Measurements from ENCODE around the gene PLPPR4. TPM values are rescaled to one million over a fixed set of nuclear protein-coding genes. Genes with fewer than 3 reads are reported as not detected.

PLPPR4 gene
- polyA plus RNA-seq, 1 donor (not counting 4 experiments of a cell fraction or from before 2014, with no cell fraction given), result not detected

DNA sequence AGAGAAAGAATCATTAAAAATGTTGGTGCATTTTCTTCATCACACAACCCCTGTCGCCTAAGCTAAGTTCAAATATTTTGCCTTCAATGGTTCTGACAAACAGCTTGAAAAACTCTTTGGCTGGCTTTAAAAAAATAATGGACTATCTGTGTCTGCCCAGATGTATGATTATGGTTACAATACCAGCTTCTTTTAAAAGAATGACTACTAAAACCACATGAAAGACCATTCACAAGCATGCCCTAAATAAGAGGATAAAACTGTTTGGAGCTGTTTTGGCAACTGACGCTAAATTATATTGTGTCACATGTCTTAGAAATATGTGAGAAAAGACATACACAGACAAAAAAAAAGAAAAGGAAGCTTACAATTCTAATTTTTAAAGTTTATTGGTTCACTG is 23.7 kb upstream of the PLPPR4 start:
- Histone ChIP-seq H3K4me2 (ENCODE audit: control insufficient read depth, extremely low read depth, insufficient read depth, low read depth, low read length) (no peak overlapping the region), H3K27me3 (ENCODE audit: control insufficient read depth, extremely low read depth, insufficient read depth, low read length) (no peaks in the 10 kb centered on the region), H3K9me3 (ENCODE audit: control insufficient read depth, low read depth, low read length) (no peaks in the 10 kb centered on the region), H3K9ac (ENCODE audit: control insufficient read depth, extremely low read depth, insufficient read depth, low read length) (no peak overlapping the region), H3K9me1 (ENCODE audit: control insufficient read depth, extremely low read depth, insufficient read depth, low read length) (no peaks in the 10 kb centered on the region), H2AFZ (ENCODE audit: control insufficient read depth, low read length) (no peak overlapping the region), H3K36me3 (ENCODE audit: control insufficient read depth in 2 of 2, extremely low read depth in 1 of 2, insufficient read depth in 2 of 2, low read length in 2 of 2) (no peaks in the 10 kb centered on the region), H3K4me1 (ENCODE audit: control insufficient read depth, extremely low read depth, insufficient read depth, low read length) (no peaks in the 10 kb centered on the region), H3K4me3 (ENCODE audit: control insufficient read depth in 2 of 3, extremely low read depth in 1 of 3, insufficient read depth in 2 of 3, low read depth in 1 of 3, low read length in 3 of 3) (no peak overlapping the region), H4K20me1 (ENCODE audit: control insufficient read depth, extremely low read depth, insufficient read depth, low read length) (no peaks in the 10 kb centered on the region), H3K27ac (ENCODE audit: control insufficient read depth, insufficient read depth, low read length) (no peak overlapping the region), H3K79me2 (ENCODE audit: control insufficient read depth, insufficient read depth, low read length) (no peaks in the 10 kb centered on the region)
- FAIRE-seq (no peak), DNase-seq (ENCODE audit: low read depth, low spot score) (no peak)
- TF ChIP-seq, protein P1, sequence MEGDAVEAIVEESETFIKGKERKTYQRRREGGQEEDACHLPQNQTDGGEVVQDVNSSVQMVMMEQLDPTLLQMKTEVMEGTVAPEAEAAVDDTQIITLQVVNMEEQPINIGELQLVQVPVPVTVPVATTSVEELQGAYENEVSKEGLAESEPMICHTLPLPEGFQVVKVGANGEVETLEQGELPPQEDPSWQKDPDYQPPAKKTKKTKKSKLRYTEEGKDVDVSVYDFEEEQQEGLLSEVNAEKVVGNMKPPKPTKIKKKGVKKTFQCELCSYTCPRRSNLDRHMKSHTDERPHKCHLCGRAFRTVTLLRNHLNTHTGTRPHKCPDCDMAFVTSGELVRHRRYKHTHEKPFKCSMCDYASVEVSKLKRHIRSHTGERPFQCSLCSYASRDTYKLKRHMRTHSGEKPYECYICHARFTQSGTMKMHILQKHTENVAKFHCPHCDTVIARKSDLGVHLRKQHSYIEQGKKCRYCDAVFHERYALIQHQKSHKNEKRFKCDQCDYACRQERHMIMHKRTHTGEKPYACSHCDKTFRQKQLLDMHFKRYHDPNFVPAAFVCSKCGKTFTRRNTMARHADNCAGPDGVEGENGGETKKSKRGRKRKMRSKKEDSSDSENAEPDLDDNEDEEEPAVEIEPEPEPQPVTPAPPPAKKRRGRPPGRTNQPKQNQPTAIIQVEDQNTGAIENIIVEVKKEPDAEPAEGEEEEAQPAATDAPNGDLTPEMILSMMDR (optimal IDR thresholded peaks at IDR 0.05 in 1 of 3, IDR thresholded peaks at IDR 0.05 in 1 of 3, conservative IDR thresholded peaks at IDR 0.05 in 1 of 3; ENCODE audit: extremely low read depth in 1 of 3, insufficient read depth in 2 of 3, low read length in 3 of 3), result no peak
- no peak for TF ChIP-seq EZH2 (IDR thresholded peaks at IDR 0.05; ENCODE audit: low read length)
- dilution Hi-C loops (cut with MboI; ENCODE audit: extremely low pct_ligation_motif_present, low sequenced_read_pairs), result no loop called here

DNA sequence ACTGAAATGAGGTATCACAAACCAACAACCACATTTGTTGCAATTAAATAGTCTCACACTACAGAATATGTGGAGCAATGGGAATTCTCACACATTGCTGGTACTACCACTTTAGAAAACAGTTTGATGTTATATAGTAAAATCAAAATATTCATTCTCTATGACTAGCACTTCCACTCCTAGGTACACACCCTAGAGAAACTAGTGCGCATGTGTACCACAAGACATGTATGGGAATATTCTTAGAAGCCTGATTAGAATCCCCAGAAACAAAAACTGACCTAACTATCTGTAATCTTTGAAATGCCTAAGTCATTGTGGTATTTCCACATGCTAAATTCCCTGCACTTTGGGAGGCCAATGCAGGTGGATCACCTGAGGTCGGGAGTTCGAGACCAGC is 18.1 kb upstream of the PLPPR4 start:
- FAIRE-seq (no peak), DNase-seq (ENCODE audit: low read depth, low spot score) (no peak)
- no peaks in the 10 kb centered on the region for H3K4me1 ChIP-seq (ENCODE audit: control insufficient read depth, extremely low read depth, insufficient read depth, low read length)
- no peaks in the 10 kb centered on the region for H3K9me1 ChIP-seq (ENCODE audit: control insufficient read depth, extremely low read depth, insufficient read depth, low read length)
- H3K4me2 ChIP-seq (ENCODE audit: control insufficient read depth, extremely low read depth, insufficient read depth, low read depth, low read length), result no peak overlapping the region
- no peaks in the 10 kb centered on the region for H3K79me2 ChIP-seq (ENCODE audit: control insufficient read depth, insufficient read depth, low read length)
- no peak overlapping the region for H3K27ac ChIP-seq (ENCODE audit: control insufficient read depth, insufficient read depth, low read length)
- H3K9me3 ChIP-seq (ENCODE audit: control insufficient read depth, low read depth, low read length), result no peaks in the 10 kb centered on the region
- no peaks in the 10 kb centered on the region for H3K36me3 ChIP-seq (ENCODE audit: control insufficient read depth in 2 of 2, extremely low read depth in 1 of 2, insufficient read depth in 2 of 2, low read length in 2 of 2)
- no peak overlapping the region for H3K4me3 ChIP-seq (ENCODE audit: control insufficient read depth in 2 of 3, extremely low read depth in 1 of 3, insufficient read depth in 2 of 3, low read depth in 1 of 3, low read length in 3 of 3)
- H3K27me3 ChIP-seq (ENCODE audit: control insufficient read depth, extremely low read depth, insufficient read depth, low read length), result no peaks in the 10 kb centered on the region
- TF ChIP-seq, protein P1 (optimal IDR thresholded peaks at IDR 0.05 in 1 of 3, IDR thresholded peaks at IDR 0.05 in 1 of 3, conservative IDR thresholded peaks at IDR 0.05 in 1 of 3; ENCODE audit: extremely low read depth in 1 of 3, insufficient read depth in 2 of 3, low read length in 3 of 3), result no peak
- no peak for TF ChIP-seq EZH2 (IDR thresholded peaks at IDR 0.05; ENCODE audit: low read length)
- H2AFZ ChIP-seq (ENCODE audit: control insufficient read depth, low read length), result no peak overlapping the region
- no peak overlapping the region for H3K9ac ChIP-seq (ENCODE audit: control insufficient read depth, extremely low read depth, insufficient read depth, low read length)
- no peaks in the 10 kb centered on the region for H4K20me1 ChIP-seq (ENCODE audit: control insufficient read depth, extremely low read depth, insufficient read depth, low read length)
- dilution Hi-C loops (cut with MboI; ENCODE audit: extremely low pct_ligation_motif_present, low sequenced_read_pairs), result no loop called here

Data from keratinocyte (primary cell).